IMR-90 (cell line): ENCODE results near the gene ADORA2A.

ENCODE experiments used
- CHD1 ChIP-seq: IDR thresholded peaks from 2 replicates; pipeline ENCODE4 v1.6.1; 2012; ENCODE audit warnings: low read depth, low read length, improper control_type of control experiment
- CTCF ChIP-seq: conservative IDR thresholded peaks from 2 replicates; pipeline ENCODE4 v1.5.1; 2012; ENCODE audit warnings: mild to moderate bottlenecking, low read depth, low read length, improper control_type of control experiment
- FOS ChIP-seq: fragments of 150-350 bp; IDR thresholded peaks from 2 replicates; pipeline ENCODE4 v1.6.1; 2016; ENCODE audit warnings: low read depth, low read length
- MAFK ChIP-seq: IDR thresholded peaks from 2 replicates; pipeline ENCODE4 v1.6.1; 2012; ENCODE audit warnings: low read depth, low read length, improper control_type of control experiment
- RCOR1 ChIP-seq: IDR thresholded peaks from 2 replicates; pipeline ENCODE4 v1.6.1; 2012; ENCODE audit warnings: mild to moderate bottlenecking, low read length, improper control_type of control experiment; ENCODE audit not compliant: insufficient replicate concordance
- RFX5 ChIP-seq: IDR thresholded peaks from 2 replicates; pipeline ENCODE4 v1.8.0; 2012; ENCODE audit warnings: low read depth, mild to moderate bottlenecking, low read length, moderate library complexity

GRCh38 chr22:24391836-24392217 lies 35.6 kb upstream of the ADORA2A start:
- TF ChIP-seq CTCF (no peak), RFX5 (no peak), CHD1 (no peak), RCOR1 (no peak), FOS (no peak), MAFK (no peak)
